Measurements from ENCODE around the gene GNMT.

The GNMT gene

GRCh38 chr6:42960243-42961019, at the start of gene GNMT:
Gene GNMT (plus strand): TSS chr6:42960754. CDS start chr6:42960768, 14 bp downstream.
- Histone ChIP-seq H3K27ac (no peak within 1 kb of the TSS), H3K4me3 (ENCODE audit: low read depth, low read length) (peak within 1 kb of the TSS; percentile 49), H3K27me3 (replicated peaks) (no peaks in the 10 kb centered on the region), H3K36me3 (replicated peaks) (peaks cover 2% of the 10 kb centered on the region)
- no peak for TF ChIP-seq CTCF (IDR thresholded peaks at IDR 0.05; ENCODE audit: low read depth, low read length, missing control alignments)
- DNase-seq = no peak
- in situ Hi-C loops (cut with HindIII; ENCODE audit: low pct_ligation_motif_present, low sequenced_read_pairs) = no loop called here

- H3K4me3 ChIP-seq (ENCODE audit: low read depth, low read length) = peak overlapping the region; percentile 42
These were observed 49.2 kb upstream of the GNMT start for GRCh38 chr6:42911171-42912021.

GRCh38 chr6:42914546-42914945, 46.0 kb upstream of the GNMT start:
- Histone ChIP-seq H3K27ac (no peak overlapping the region), H3K27me3 (replicated peaks) (no peaks in the 10 kb centered on the region), H3K36me3 (replicated peaks) (no peaks in the 10 kb centered on the region), H3K4me3 (ENCODE audit: low read depth, low read length) (no peak overlapping the region)
- in situ Hi-C loops (cut with HindIII; ENCODE audit: low pct_ligation_motif_present, low sequenced_read_pairs) = no loop called here
- TF ChIP-seq CTCF (IDR thresholded peaks at IDR 0.05; ENCODE audit: low read depth, low read length, missing control alignments) = no peak
- no peak for DNase-seq

More at GRCh38 chr6:42911171-42912021, 49.2 kb upstream of the GNMT start:
- Histone ChIP-seq H3K27me3 (replicated peaks) (no peaks in the 10 kb centered on the region), H3K36me3 (replicated peaks) (no peaks in the 10 kb centered on the region), H3K27ac (no peak overlapping the region)
- in situ Hi-C loops (cut with HindIII; ENCODE audit: low pct_ligation_motif_present, low sequenced_read_pairs) = no loop called here
- DNase-seq = no peak
- peak; percentile 20 for TF ChIP-seq CTCF (IDR thresholded peaks at IDR 0.05; ENCODE audit: low read depth, low read length, missing control alignments)

GRCh38 chr6:42915732-42916131, 44.8 kb upstream of the GNMT start, which contains the start of gene PTCRA:
Gene PTCRA (plus strand): TSS chr6:42916053. CDS start chr6:42916070, 17 bp downstream.
- Histone ChIP-seq H3K27ac (no peak within 1 kb of the TSS), H3K27me3 (replicated peaks) (no peaks in the 10 kb centered on the region), H3K4me3 (ENCODE audit: low read depth, low read length) (no peak within 1 kb of the TSS), H3K36me3 (replicated peaks) (no peaks in the 10 kb centered on the region)
- no peak for TF ChIP-seq CTCF (IDR thresholded peaks at IDR 0.05; ENCODE audit: low read depth, low read length, missing control alignments)
- in situ Hi-C loops (cut with HindIII; ENCODE audit: low pct_ligation_motif_present, low sequenced_read_pairs) = no loop called here
- no peak for DNase-seq

GRCh38 chr6:42916288-42916687, 44.3 kb upstream of the GNMT start:
- Histone ChIP-seq H3K36me3 (replicated peaks) (no peaks in the 10 kb centered on the region), H3K4me3 (ENCODE audit: low read depth, low read length) (no peak overlapping the region), H3K27me3 (replicated peaks) (no peaks in the 10 kb centered on the region), H3K27ac (no peak overlapping the region)
- in situ Hi-C loops (cut with HindIII; ENCODE audit: low pct_ligation_motif_present, low sequenced_read_pairs) = no loop called here
- TF ChIP-seq CTCF (IDR thresholded peaks at IDR 0.05; ENCODE audit: low read depth, low read length, missing control alignments) = no peak
- no peak for DNase-seq

Measured in brain microvascular endothelial cell (primary cell).